ENCODE measurements around the gene AFAP1L2.

The AFAP1L2 gene

DNA sequence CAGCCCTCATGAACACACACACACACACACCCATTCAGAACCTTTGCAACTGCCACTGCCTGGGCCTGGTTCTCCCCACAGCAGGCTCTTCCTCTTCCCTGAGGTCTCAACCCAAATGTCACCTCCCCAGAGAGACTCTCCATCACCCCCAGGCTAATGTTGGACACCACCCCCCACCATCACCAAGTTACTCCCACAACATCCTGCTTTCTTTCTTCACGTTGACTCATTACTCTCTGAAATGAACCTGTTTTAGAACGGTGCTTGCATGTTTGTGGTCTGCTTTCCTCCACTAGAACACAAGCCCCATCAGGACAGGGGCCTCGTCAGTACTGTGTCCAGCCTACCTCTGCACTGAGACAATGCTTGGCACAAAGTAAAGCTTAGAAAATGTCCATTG lies 16.0 kb downstream of the AFAP1L2 start:
- no peak for DNase-seq (ENCODE audit: low read depth in 2 of 2)

DNA sequence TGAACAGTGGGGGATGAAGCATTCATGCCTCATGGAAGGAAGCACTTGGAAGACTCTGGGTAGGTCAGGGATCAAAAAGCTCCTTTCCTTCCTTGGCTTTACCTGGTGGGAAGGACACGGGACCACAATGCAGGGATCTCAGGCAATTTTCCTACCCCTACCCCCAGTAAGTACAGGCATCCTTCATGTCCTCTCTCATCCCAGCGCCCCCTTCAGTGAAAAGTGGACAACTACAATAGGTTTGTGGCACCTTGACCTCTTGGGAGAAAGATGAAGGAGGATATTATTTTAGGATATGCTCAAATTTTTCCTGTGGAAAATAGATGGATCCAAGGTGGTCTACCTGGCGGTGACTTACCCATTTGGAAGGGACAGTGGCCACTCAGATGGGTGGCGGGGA lies 16.5 kb downstream of the AFAP1L2 start:
- no peak for DNase-seq (ENCODE audit: low read depth in 2 of 2)

DNA sequence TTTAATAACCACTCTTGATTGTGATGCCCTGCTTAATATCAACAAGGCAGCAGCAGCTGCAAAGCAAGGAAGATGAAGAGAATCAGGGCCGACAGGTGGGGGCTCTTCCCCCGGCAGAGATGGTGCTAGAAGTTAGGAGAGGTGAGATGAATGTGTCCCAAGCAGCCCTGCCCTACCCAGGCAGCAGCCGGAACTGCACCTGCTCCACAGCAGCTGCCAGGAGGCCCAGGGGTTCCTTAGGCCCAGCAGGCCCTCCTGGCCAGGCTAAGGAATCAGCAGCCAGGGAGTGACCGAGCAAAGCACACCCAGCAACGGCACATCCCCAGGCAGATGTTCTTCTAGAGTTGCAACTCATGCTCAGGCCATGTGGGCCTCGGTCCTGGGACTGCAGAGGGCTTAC lies 17.9 kb downstream of the AFAP1L2 start:
- no peak for DNase-seq (ENCODE audit: low read depth in 2 of 2)

DNA sequence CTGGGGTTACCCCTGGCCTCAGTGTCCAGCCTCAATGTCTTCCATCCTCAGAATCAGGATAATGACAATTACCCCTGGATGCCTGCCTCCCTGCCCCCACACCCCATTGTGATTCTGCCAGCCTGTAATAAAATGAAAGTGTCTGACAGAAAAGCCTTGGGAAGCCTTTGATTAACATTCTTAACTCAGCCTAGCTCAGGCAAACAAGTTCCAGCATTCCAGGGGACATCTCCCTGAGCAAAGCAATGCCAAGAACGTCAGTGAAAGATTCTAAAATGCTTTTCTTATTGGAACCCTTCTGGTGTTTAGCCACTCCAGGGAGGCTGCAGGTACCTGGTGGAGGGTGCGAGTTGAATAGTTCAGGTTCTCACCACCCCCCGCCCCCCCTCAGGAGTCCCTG lies 18.7 kb downstream of the AFAP1L2 start:
- DNase-seq (ENCODE audit: low read depth in 2 of 2), result no peak

DNA sequence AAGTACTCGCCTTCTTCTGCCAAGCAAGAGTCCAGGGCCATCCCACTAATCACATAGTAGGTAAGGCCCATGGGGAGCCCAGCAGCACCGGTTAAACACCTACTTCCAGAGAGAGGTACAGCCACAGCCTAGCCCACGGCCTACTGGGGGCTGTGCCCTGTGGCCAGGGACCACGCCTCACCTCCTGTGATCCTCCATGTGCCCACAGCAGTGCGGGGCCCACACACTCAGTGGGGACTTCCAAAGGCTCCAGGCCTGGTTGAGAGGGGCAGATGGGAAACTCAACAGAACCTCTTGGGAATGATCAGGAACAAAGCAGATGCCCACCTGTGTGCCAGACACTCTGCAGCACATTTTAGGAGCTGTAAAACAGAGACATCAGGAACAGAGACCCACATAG lies 19.7 kb downstream of the AFAP1L2 start:
- no peak for DNase-seq (ENCODE audit: low read depth in 2 of 2)

DNA sequence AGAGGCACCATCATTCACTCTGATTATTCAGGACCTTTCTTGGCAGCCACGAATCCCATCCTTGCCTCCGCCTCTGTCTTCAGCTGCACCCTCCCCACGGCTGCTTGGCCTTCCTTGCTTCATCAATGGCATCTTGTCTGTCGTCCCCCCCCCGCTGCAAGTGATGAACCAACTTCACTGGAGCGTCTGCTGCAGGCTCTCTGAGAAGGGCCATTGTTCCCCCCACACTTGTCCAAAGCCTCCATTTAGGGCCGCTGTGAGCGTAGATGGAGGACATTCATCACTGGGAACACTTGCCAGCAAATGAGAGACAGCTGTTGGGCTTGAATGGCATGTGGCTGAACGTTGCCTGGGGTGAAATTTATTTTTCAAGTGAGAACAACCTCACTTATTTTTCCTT lies 20.1 kb downstream of the AFAP1L2 start:
- no peak for DNase-seq (ENCODE audit: low read depth in 2 of 2)

DNA sequence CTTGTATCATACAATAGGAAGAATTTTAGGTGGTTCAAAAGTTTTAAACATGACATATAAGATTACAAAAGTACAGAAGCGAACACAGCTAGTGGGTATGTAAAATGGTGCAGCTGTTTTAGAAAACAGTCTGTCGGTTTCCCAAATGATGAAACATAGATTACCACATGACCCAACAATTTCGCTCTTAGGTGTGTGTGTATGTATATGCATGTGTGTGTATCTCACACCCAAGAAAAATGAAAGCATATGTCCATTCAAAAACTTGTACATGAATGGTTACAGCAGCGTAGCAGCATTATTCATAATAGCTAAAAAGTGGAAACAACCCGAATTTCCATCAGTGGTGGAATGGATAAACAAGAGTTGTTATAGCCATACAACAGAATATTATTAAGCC lies 23.5 kb downstream of the AFAP1L2 start:
- no peak for DNase-seq (ENCODE audit: low read depth in 2 of 2)

DNA sequence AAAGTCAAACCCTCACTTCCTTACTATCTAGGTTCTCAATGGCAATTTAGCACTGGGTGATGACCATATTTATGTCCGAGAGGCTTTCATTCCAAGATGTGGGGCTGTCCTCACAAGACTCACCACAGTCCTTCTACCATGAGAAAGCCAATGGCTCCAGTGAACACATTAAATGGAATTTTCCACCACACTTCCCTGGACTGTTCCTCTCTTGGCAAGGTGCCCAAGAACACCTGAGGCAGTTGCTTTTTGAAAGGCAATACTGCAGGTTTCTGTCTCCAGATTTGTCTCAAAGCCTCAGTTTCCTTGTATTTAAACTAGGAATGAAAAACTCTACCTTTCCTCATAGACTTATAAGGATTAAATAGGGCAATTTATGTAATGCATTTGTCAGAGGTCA lies 24.2 kb downstream of the AFAP1L2 start:
- no peak for DNase-seq (ENCODE audit: low read depth in 2 of 2)

DNA sequence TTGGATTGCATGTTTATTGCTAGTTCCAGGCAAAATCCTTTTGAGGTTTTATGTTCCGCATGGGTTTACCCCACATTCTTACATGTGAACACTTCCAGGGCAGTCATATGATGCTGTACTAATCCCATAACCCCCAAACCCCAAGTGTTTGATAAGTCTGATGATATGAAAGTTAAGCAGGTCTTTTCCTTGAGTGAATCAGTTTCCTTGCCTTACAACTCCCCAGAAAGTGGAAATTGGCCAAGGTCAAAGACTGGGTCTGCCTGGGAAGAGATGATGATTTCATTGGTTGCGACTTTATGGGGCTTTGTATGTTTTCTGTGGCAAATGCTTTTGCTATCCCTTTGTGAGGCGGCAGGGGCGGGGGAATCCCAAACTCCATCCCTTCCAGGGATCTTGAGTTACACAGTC lies 24.7 kb downstream of the AFAP1L2 start:
- DNase-seq (ENCODE audit: low read depth in 2 of 2), result no peak

DNA sequence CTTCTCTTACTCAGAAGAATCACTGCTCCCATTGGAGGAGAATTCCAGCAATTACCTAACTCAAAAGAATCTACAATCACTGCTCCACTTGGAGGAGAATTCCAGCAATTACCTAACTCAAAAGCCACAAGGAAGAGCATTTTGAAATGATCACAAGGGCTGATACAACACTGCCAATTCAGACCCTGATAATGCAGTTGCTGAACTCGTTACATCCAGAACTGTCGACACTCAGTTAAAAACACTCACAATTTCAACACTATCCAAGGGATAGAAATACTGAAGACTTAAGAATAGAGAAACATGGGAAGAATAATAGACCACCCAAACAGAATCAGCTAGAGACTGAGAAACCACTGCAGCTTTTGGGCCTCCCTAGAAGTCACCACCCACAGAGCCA lies 27.8 kb downstream of the AFAP1L2 start:
- no peak for DNase-seq (ENCODE audit: low read depth in 2 of 2)

DNA sequence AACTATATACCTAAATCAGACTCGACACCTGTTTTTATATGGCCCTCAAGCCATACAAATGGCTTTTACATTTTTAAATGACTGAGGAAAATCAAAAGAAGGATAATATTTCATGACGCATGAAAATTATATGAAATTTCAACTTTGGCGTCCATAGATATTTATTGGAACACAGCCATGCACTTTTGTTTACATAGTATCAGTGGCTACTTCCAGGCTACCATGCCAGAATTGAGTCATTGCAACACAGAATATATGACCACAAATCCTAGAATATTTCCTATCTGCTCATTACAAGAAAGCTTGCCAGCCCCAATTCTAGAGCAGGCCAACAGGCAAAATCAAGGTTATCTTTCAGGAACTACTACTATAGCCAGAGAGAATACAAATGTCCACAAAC lies 29.3 kb downstream of the AFAP1L2 start:
- DNase-seq (ENCODE audit: low read depth in 2 of 2), result no peak

DNA sequence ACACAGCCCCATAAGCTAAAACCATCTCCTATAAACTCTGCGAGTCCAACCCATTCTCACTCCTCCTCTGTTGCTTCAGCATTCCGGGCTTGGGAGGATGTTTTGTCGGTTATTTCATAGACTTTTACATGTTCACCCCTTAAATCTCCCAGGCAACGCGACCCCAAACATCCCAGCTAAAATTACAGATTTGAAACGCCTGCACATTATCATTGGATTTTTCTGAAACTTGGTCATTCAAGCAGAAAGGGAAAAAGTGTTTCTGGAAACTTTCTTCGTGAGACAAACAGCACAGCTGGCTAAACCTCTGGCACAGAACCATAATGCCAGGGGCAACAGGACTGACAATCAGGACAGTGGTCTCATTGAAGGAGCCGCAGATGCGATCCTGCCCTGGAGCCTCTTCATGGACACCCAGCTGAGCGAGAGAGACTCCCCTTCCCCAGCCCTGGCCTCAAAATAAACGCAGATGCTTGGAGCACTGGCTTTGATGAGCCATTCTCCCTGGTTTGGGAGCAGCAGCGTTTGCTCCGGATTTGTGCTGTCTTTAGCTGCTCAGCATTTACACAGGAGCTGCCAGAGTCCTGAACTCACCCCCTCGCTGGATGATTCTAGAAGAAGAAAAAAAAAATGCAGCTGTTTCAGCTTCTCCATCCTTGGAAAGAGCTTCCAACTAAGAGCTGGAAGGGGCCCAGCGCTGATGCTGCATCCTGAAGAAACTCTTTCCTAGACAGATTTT lies 30.1 kb downstream of the AFAP1L2 start:
- no peak for DNase-seq (ENCODE audit: low read depth in 2 of 2)

DNA sequence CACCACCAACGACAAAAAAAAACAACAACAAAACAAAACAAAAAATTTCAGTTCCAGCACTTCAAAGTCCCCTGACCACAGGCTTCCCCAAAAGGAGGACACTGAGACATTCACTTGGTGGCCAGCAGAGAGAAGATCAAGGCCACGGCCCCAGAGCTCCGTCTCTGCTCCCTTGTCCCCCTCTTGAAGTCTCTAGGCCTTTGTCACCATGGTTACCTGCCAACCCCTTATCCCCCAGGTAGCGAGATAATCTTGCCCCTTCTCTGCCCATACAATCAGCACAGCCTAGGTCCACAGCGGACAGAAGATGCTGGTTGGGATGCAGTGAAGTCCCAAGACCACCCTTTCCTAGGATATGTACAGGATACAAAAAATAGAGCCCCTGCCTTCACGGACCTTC lies 30.7 kb downstream of the AFAP1L2 start:
- DNase-seq (ENCODE audit: low read depth in 2 of 2), result no peak

DNA sequence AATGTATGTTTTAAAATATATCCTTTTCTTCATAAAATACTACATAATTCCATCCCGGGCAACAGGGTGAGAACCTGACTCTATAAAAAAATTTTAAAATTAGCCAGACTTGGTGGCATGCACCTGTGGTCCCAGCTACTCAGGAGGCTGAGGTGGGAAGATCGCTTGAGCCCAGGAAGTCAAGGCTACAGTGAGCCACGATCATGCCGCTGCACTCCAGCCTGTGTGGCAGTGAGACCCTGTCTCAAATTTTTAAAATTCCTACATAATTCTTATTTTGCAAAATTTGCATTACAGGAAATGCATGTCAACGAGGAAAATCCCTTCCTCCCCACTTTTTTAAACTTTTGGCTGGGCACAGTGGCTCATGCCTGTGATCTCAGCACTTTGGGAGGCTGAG lies 31.3 kb downstream of the AFAP1L2 start:
- no peak for DNase-seq (ENCODE audit: low read depth in 2 of 2)

DNA sequence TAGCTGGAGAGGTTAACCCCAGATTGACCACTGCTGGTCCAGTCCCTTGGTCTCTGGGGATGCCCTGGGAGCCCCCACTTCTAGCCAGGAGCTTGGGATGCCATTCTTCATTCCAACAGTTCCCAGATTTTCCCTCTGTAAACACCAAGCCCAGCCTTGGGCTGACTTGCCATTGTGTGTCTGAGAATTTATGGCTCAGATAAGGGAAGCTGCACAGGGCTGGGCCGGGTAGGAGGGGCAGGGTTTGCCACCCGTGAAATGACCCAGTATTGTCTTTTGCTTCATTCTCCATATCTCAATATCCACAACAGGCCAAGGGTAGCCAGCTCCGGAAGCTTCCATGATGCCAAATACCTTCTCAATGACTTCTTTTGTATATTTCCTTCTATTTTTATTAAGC lies 32.1 kb downstream of the AFAP1L2 start:
- no peak for DNase-seq (ENCODE audit: low read depth in 2 of 2)

DNA sequence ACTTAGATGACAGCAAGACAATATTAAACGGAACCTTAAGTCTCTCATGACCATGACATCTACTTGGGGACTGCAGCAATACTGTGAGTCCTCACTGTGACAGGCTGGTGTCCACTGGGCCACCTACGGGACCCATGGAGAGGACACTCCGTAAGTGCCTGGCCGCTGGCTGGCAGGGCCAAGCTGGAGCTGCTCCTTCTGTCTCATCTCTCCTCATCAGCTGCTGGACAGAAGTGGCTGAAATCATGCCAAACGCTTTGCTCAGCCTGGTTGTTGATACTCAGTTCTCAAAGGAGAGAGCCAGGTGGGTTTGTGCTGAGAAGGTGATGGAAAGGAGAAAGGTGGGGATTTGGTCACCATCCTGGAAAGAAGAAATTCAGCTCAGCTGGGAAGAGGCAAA lies 33.3 kb downstream of the AFAP1L2 start:
- DNase-seq (ENCODE audit: low read depth in 2 of 2), result no peak

DNA sequence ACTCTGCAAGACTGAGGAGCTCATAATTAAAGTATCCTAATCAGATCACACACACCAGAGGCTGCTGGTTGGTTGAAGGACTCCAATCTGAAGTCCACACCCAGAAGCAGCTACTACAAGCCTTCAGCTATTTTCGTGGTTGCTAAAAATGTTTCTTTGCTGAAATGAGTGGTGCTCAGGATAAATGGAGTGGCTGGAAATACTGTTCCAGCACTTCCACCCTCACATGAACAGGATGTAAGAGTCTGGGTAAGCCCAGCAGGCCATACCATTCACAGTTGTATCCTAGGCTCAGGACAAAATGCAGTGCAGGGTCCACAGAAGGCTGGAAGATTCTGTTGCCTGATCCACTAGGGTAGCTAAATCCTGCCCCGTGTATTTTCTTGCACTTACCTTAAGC lies 34.1 kb downstream of the AFAP1L2 start:
- DNase-seq (ENCODE audit: low read depth in 2 of 2), result no peak

DNA sequence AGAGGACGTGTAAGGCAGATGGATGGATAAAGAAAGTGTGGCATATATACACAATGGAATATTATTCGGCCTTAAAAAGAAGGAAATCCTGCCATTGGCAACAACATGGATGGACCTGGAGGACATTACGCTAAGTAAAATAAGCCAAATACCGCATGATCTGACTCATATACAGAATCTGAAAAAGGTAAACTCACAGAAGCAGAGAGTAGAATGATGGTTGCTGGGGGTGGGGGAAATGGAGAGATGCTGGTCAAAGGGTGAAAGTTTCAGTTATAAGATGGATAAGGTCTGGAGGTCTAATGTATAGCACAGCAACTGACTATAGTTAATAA lies 36.3 kb downstream of the AFAP1L2 start:
- DNase-seq (ENCODE audit: low read depth in 2 of 2), result no peak

DNA sequence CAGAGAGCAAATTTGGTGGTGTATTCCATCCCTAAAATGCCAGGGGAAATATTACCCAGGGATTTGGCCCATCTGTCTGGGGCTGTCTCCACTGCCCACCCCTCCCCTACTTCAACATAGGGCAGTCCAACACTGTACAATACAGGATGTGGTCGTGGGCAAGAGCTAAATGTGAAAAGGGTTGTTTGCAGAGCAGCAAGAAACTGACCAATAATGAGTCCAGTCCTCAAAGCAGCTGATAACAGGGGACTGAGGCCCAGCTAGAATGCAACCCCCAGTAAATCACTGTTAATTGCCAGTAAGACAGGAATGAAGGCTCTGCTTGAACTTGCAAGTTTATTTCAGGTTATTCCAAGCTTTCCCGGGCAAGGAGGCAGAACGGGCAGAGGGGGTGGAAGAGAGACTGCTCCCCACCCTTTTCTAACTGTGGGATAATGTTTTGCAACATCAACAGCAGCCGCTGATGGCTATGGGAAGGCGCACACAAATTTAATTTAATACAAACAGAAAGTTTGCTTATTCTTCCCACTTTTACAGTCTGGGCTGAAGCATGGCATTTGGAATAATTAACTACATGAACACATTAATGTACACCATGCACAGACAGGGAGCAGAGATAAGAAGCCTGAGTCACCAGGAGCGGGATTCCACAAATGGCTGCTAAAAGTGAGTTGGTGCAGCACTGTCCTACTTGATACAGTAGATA lies 36.8 kb downstream of the AFAP1L2 start:
- DNase-seq (ENCODE audit: low read depth in 2 of 2), result no peak

DNA sequence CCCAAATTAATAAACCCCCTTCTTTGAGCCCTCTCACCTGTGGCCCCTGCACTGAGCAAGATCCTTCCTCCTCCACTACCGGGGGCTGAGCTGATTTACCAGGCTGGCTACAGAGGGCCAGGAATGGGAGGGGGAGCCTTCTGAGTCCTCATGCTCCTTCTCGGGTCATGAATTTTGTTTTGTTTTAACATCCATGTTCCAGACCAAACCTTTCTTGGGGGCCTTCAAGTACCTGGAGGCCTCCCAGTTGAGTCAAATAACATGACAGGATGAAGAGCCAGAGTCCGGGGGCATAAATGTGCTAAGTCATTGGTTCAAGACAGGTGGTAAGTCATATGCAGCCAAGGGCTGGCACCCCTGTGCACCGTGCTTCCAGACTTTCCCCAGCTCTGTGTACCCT lies 39.6 kb downstream of the AFAP1L2 start:
- DNase-seq (ENCODE audit: low read depth in 2 of 2), result no peak

DNA sequence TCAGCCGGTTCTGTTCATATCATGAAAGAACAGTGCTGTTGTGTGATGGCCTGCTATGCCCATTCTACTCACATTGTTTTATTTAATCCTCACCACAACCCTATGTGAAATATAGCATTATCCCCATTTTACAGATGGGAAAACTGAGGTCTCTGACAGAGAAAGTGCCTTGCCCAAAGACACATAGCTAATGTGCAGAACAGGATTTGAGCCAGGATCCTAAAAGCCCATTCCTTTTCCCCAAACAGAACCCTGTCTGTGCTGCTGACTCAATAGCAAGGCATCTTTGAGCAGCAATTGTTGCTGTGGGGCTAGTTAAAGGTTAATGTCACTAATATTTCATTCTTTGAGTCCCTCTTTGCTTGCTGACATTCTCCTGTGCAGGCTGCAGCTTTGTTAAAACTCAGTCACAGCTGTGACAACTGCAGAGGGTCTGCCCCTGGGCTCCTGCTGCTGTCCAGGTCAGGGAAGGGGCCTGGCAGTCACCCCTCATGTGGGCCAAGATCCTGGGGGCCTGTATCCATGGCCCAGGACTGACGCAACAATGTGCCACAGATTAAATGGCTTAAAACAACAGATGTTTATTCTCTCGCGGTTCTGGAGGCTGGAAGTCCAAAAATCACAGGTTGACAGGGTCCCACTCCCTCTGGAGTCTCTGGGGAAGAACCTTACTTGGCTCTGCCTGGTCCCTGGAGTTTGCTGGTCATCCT lies 40.4 kb downstream of the AFAP1L2 start:
- DNase-seq (ENCODE audit: low read depth in 2 of 2), result no peak

DNA sequence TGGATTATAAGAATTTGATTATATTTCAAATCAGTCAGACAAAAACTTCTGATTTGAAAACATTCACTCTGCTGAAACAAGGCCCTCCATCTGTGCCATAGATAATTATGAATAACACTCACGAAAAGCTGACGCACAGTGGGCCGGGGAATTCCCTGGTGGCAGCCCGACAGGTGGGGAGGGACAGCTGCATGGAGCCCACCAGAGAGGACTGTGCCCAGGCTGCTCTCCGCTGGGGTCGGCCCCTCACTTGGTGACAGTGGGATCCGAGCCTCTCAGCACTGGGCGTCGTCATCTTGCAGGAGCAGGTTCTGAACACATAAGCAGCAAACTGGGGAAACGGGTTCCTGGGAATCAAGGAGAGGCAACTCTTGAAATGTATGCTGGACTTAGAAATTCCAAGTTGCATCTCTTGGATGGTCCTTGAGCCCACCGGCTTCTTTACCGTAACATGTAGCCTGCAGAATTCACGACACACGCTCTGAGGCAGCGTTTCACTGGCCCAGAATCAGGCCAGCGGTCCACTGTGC lies 41.4 kb downstream of the AFAP1L2 start:
- no peak for DNase-seq (ENCODE audit: low read depth in 2 of 2)

DNA sequence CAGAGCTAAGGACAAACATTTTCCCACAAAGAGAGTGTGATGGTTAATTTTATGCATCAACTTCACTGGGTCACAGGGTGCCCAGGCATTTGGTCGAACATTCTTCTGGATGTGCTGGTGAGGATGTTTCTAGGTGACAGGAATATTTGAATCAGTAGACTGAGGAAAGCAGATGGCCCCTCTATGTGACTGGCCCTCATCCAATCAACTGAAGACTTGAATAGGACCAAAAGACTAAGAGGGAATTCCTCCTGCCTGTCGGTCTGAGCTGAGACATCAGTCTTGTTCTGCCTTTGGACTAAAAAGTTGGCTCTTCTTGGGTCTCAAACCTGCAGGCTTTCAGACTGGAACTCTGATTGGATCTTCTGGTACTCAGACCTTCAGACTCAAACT lies 44.4 kb downstream of the AFAP1L2 start:
- no peak for DNase-seq (ENCODE audit: low read depth in 2 of 2)

Data from activated CD4-positive, alpha-beta T cell treated with anti-CD3 and anti-CD28 coated beads for 24 hours (primary cell).